K562 (cell line): ENCODE results near the gene NPR2. TPM values are rescaled to one million over a fixed set of nuclear protein-coding genes. Genes with fewer than 3 reads are reported as not detected.

Experiments used
- ATAC-seq: fragments of 200-7000 bp; cut with Tn5 transposase; 3 replicates; pipeline ENCODE4 v1.9.1; 2020; ENCODE audit warnings: moderate library complexity
- BruUV-seq: library from RNA; stranded (reverse); fragments of 400-500 nt; replicated peaks from 2 replicates; lab custom pipeline; 2021; lab: Mats Ljungman, UMichigan
- CTCF ChIA-PET: fragments of 300-600 bp; formaldehyde crosslinking; extraction: SDS; loops from one replicate; lab custom pipeline; 2021; ENCODE audit warnings: low intra/inter-chr PET ratio; lab: Yijun Ruan, JAX
- POLR2A ChIA-PET: fragments of 300-600, 350-650 bp; sonication (Branson Sonifier 250); formaldehyde crosslinking; extraction: SDS; loops from one replicate; lab custom pipeline; 2021; ENCODE audit warnings: antibody characterized with exemption, inconsistent platforms; lab: Yijun Ruan, JAX
- DNase-seq, 4 experiments: peaks; one replicate each; pipeline versions ENCODE4 v3.0.0 to v3.0.0-alpha.2; 2011 to 2018; ENCODE audit warnings: low spot score in 3 of 4, mixed read lengths in 3 of 4; ENCODE audit errors: extremely low read depth in 1 of 4
- FAIRE-seq: peaks from 2 replicates; lab custom pipeline; 2011; peaks lifted over from hg19 to GRCh38; lab: Jason Lieb, UNC
- H2AFZ ChIP-seq: 2 replicates; pipeline ENCODE4 v1.6.0; 2011; ENCODE audit warnings: low read depth, low read length, control low read depth, inconsistent platforms
- H3K27ac ChIP-seq: fragments of 200-600 bp; 3 replicates; pipeline ENCODE4 v1.8.0; 2011; ENCODE audit warnings: low read depth, mild to moderate bottlenecking, control low read depth, inconsistent platforms, low read length, moderate library complexity, mixed read lengths; ENCODE audit errors: extremely low read depth
- H3K27me3 ChIP-seq, 2 experiments: fragments of 300-600 bp in 1 of 2; 2 replicates in 1 of 2; 3 replicates in 1 of 2; pipeline versions ENCODE4 v1.6.0 to v1.8.0; 2011; ENCODE audit warnings: inconsistent platforms in 2 of 2, low read length in 2 of 2, mild to moderate bottlenecking in 1 of 2, mixed read lengths in 1 of 2, moderate library complexity in 1 of 2; ENCODE audit not compliant: control insufficient read depth in 2 of 2, insufficient read depth in 2 of 2
- H3K36me3 ChIP-seq: fragments of 300-600 bp; 3 replicates; pipeline ENCODE4 v1.8.0; 2011; ENCODE audit warnings: mild to moderate bottlenecking, low read length, inconsistent platforms; ENCODE audit not compliant: control insufficient read depth, insufficient read depth
- H3K4me1 ChIP-seq, 2 experiments: fragments of 200-600 bp in 1 of 2; replicated peaks in 1 of 2; 2 replicates in 1 of 2; 3 replicates in 1 of 2; pipeline versions ENCODE4 v1.5.1 to v1.8.0; 2011; ENCODE audit warnings: inconsistent platforms in 2 of 2, low read length in 2 of 2, mild to moderate bottlenecking in 1 of 2, mixed read lengths in 1 of 2, moderate library complexity in 1 of 2; ENCODE audit not compliant: control insufficient read depth in 2 of 2, insufficient read depth in 2 of 2
- H3K4me2 ChIP-seq: 2 replicates; pipeline ENCODE4 v1.6.1; 2011; ENCODE audit warnings: low read length, control low read depth, inconsistent platforms, mixed read lengths; ENCODE audit not compliant: insufficient read depth
- H3K4me3 ChIP-seq: fragments of 200-600 bp; sonication (generic), shearing (Covaris generic); 2 replicates; pipeline ENCODE4 v1.5.1; 2016; ENCODE audit warnings: control low read depth, inconsistent platforms
- H3K79me2 ChIP-seq: fragments of 200-600 bp; 3 replicates; pipeline ENCODE4 v1.8.0; 2011; ENCODE audit warnings: low read length, inconsistent platforms; ENCODE audit not compliant: control insufficient read depth, insufficient read depth
- H3K9ac ChIP-seq, 2 experiments: 2 replicates each; pipeline versions ENCODE4 v1.6.0 to v1.6.1; 2011; ENCODE audit warnings: low read depth in 2 of 2, low read length in 2 of 2, control low read depth in 1 of 2, inconsistent platforms in 1 of 2, mild to moderate bottlenecking in 1 of 2, mixed read lengths in 1 of 2; ENCODE audit not compliant: insufficient read depth in 1 of 2
- H3K9me1 ChIP-seq: one replicate; pipeline ENCODE4 v1.6.0; 2011; ENCODE audit warnings: inconsistent platforms, mild to moderate bottlenecking, low read length, moderate library complexity; ENCODE audit not compliant: control insufficient read depth, insufficient read depth
- H3K9me3 ChIP-seq: replicated peaks from 2 replicates; pipeline ENCODE4 v1.5.1; 2011; ENCODE audit warnings: low read depth, low read length, inconsistent platforms; ENCODE audit not compliant: control insufficient read depth, insufficient read depth
- H4K20me1 ChIP-seq: replicated peaks from 2 replicates; pipeline ENCODE4 v1.6.1; 2011; ENCODE audit warnings: low read length, inconsistent platforms, mixed read lengths; ENCODE audit not compliant: control insufficient read depth, insufficient read depth
- GTF2F1 ChIP-seq: IDR thresholded peaks from 2 replicates; pipeline ENCODE4 v1.6.1; 2011; ENCODE audit warnings: low read depth, low read length, improper control_type of control experiment
- HDAC3 ChIP-seq: fragments of 450-650 bp; IDR thresholded peaks from 2 replicates; pipeline ENCODE4 v1.6.1; 2018; ENCODE audit warnings: borderline replicate concordance, mild to moderate bottlenecking, moderate library complexity; ENCODE audit not compliant: partially characterized antibody
- NELFE ChIP-seq: IDR thresholded peaks from 2 replicates; pipeline ENCODE4 v1.6.1; 2011; ENCODE audit warnings: mild to moderate bottlenecking; ENCODE audit not compliant: insufficient read depth, insufficient read length
- NFYB ChIP-seq: IDR thresholded peaks from 2 replicates; pipeline ENCODE4 v1.6.1; 2011; ENCODE audit warnings: mild to moderate bottlenecking, moderate library complexity; ENCODE audit not compliant: insufficient read length; ENCODE audit errors: extremely low read depth
- PHF20 ChIP-seq: fragments of 450-650 bp; IDR thresholded peaks from 2 replicates; pipeline ENCODE4 v1.6.1; 2018; ENCODE audit not compliant: partially characterized antibody
- PHF8 ChIP-seq: fragments of 200-600 bp; sonication (generic); IDR thresholded peaks from 2 replicates; pipeline ENCODE4 v1.6.1; 2012; ENCODE audit warnings: mixed run types, mild to moderate bottlenecking, inconsistent platforms, low read length, moderate library complexity, borderline replicate concordance
- PTRF ChIP-seq: fragments of 450-650 bp; IDR thresholded peaks from 2 replicates; pipeline ENCODE4 v1.6.1; 2016; ENCODE audit warnings: mild to moderate bottlenecking, missing genetic modification characterization, missing compliant biosample characterization
- RBFOX2 ChIP-seq: fragments of 200-400 bp; formaldehyde crosslinking; IDR thresholded peaks from 2 replicates; pipeline ENCODE4 v1.6.1; 2017; ENCODE audit warnings: low read depth, mild to moderate bottlenecking, low read length, moderate library complexity
- SAFB ChIP-seq: fragments of 200-400 bp; formaldehyde crosslinking; IDR thresholded peaks from 2 replicates; pipeline ENCODE4 v1.6.1; 2017; ENCODE audit warnings: low read depth, low read length, borderline replicate concordance
- STAT5B ChIP-seq: fragments of 250-450 bp; sonication (Bioruptor Pico); IDR thresholded peaks from 2 replicates; pipeline ENCODE4 v1.8.0; 2021; ENCODE audit warnings: mild to moderate bottlenecking, inconsistent platforms
- TAF15 ChIP-seq: fragments of 200-400 bp; formaldehyde crosslinking; IDR thresholded peaks from 2 replicates; pipeline ENCODE4 v1.6.1; 2017; ENCODE audit warnings: mild to moderate bottlenecking, low read depth, low read length, moderate library complexity
- ZC3H8 ChIP-seq: fragments of 450-650 bp; IDR thresholded peaks from 2 replicates; pipeline ENCODE4 v1.6.1; 2017
- ZNF274 ChIP-seq: IDR thresholded peaks from 2 replicates; pipeline ENCODE4 v1.6.1; 2011; ENCODE audit warnings: low read depth, mild to moderate bottlenecking, low read length, moderate library complexity, borderline replicate concordance
- ZNF766 ChIP-seq: fragments of 200-800 bp; sonication (Bioruptor generic); conservative IDR thresholded peaks from 2 replicates; pipeline ENCODE4 v1.6.1; 2016; ENCODE audit warnings: missing genetic modification characterization, missing compliant biosample characterization
- WGBS: fragments of 100-300 bp; shearing (Covaris generic); methylation state at CpG from one replicate; pipeline ENCODE4 v1.1.6; 2016; ENCODE audit warnings: low coverage, mixed read lengths; ENCODE audit not compliant: insufficient coverage; ENCODE audit errors: missing lambda C conversion rate; 5-methylcytosine and 5-hydroxymethylcytosine counted together
- in situ Hi-C: fragments of 300-500 bp; cut with MboI; formaldehyde crosslinking; loops from 4 replicates; pipeline ENCODE4 v1.15.0; 2018; ENCODE audit warnings: inconsistent platforms, mixed read lengths
- intact Hi-C: fragments of 100-400 bp; cut with micrococcal nuclease; formaldehyde crosslinking; loops from 2 replicates; pipeline ENCODE4 v1.14.2; 2022
- polyA plus RNA-seq, 8 experiments: library from polyadenylated mRNA; depleted of rRNA in 4 of 8; stranded (reverse) in 5 of 8; unstranded in 3 of 8; fragments of >200 nt; fragmentation: Nextera tagmentation in 2 of 8; fragmentation: Illumina TruSeq in 1 of 8; extraction: Ambion mirVana in 2 of 8; extraction: Trizol in 1 of 8; gene quantifications; 2 replicates each; pipeline versions ENCODE4 v1.2.1 to v1.2.3, GENCODE V29; 2011 to 2014; ENCODE audit warnings: inconsistent platforms in 1 of 8, missing spikeins in 1 of 8
- total RNA-seq, 7 experiments: library from RNA; depleted of rRNA in 6 of 7; stranded (reverse); fragments of >200 nt in 6 of 7; fragmentation: Illumina TruSeq in 2 of 7; extraction: Trizol in 2 of 7; gene quantifications; 2 replicates each; pipeline versions ENCODE4 v1.2.1 to v1.2.3, GENCODE V29; 2011 to 2021; ENCODE audit warnings: low replicate concordance in 1 of 7
- TF ChIP-seq, protein P1 (sequence below), 3 experiments: IDR thresholded peaks in 2 of 3; conservative IDR thresholded peaks in 1 of 3; 2 replicates each; pipeline ENCODE4 v1.5.1; 2011 to 2012; ENCODE audit warnings: low read length in 3 of 3, mild to moderate bottlenecking in 3 of 3, control low read depth in 2 of 3, improper control_type of control experiment in 1 of 3, inconsistent platforms in 1 of 3, low read depth in 1 of 3, mixed read lengths in 1 of 3, moderate library complexity in 1 of 3; ENCODE audit not compliant: insufficient read depth in 2 of 3
- TF ChIP-seq, protein P2 (sequence below), 2 experiments: fragments of 150-350 bp in 1 of 2; IDR thresholded peaks; 2 replicates each; pipeline ENCODE4 v1.6.1; 2012 to 2016; ENCODE audit warnings: low read depth in 2 of 2, low read length in 2 of 2, mild to moderate bottlenecking in 1 of 2, moderate library complexity in 1 of 2

NPR2 gene
- total and polyA plus RNA-seq, 9 of the 15 experiments (the other 6 are each of a cell fraction or from before 2014, with no cell fraction given): 2.4 to 12.9 (median 6.0) TPM

DNA sequence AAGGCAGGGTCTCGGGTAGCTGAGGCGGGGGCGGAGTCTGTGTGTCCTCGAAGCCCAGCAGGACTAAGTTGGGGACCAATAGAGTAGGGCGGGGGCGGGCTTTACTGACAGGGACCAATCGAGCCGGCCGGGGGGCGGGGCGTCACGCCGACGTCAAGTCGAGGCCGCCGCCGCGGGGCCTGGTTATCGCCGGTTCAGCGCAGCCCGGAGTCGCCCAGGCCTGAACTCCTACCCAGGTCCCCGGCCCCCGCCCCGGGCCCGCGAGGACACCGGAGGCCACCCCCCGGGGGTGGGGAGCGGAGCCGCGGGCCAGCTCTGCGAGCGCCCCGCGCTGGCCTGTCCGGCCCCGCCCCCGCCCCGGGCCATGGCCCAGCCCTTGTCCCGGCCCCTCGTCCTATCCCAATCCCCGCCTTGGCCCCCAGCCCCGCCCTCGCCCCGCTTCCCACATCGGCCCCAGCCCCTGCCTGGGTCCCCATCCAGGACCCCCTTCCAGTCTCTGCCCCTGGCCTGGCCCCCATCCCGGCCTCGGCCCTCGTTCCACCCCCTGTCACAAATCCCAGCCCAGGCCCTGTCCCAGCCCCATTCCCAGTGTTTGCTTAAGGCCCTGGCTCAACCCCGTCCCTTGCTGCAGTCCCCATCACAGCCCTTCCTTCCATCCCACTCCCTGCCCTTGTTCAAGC, 37.8 kb downstream of the NPR2 start, which contains the start of gene TMEM8B:
Gene TMEM8B, plus strand, starts transcription at position 145 of the 680 bp plus-strand sequence. Its CDS starts 220 bp downstream, at position 365.
- Histone ChIP-seq H3K4me3 (peak within 1 kb of the TSS; percentile 59), H3K9me3 (no peaks in the 10 kb centered on the region), H4K20me1 (no peaks in the 10 kb centered on the region), H3K27ac (peak within 1 kb of the TSS; percentile 59), H3K79me2 (no peaks in the 10 kb centered on the region), H3K4me1 (peaks cover 0 to 12% of the 10 kb centered on the region in 2 experiments; a peak in 3 of 5 replicates), H3K36me3 (no peaks in the 10 kb centered on the region), H2AFZ (peak within 1 kb of the TSS; percentile 99), H3K9me1 (no peaks in the 10 kb centered on the region), H3K4me2 (peak within 1 kb of the TSS; percentile 86), H3K27me3 (no peaks in the 10 kb centered on the region), H3K9ac (peak within 1 kb of the TSS; percentile 59 to 91)
- POLR2A ChIA-PET: interaction anchor here (1.1 kb wide), 1 partner anchor 8 kb away, joined by 4 read pairs; no protein-coding TSS in a partner anchor
- in situ Hi-C loops (no loop called here), intact Hi-C loops (no loop called here)
- no TSS peak for BruUV-seq
- FAIRE-seq: peak; percentile 67
- peak; percentile 89 to 94 (median 90) for DNase-seq
- no CpG with 5 or more reads among the region's 53 CpGs for WGBS
- peak; percentile 95 for ATAC-seq
- CTCF ChIA-PET: interaction anchor here (0.6 kb wide), 1 partner anchor 19 kb away, joined by 3 read pairs; no protein-coding TSS in a partner anchor
- peak; percentile 82 for TF ChIP-seq NFYB
- TF ChIP-seq STAT5B: no peak
- peak; percentile 50; the same call in 1 of the 2 replicates for TF ChIP-seq RBFOX2
- TF ChIP-seq GTF2F1: no peak
- no peak for TF ChIP-seq NELFE
- TF ChIP-seq, protein P1, sequence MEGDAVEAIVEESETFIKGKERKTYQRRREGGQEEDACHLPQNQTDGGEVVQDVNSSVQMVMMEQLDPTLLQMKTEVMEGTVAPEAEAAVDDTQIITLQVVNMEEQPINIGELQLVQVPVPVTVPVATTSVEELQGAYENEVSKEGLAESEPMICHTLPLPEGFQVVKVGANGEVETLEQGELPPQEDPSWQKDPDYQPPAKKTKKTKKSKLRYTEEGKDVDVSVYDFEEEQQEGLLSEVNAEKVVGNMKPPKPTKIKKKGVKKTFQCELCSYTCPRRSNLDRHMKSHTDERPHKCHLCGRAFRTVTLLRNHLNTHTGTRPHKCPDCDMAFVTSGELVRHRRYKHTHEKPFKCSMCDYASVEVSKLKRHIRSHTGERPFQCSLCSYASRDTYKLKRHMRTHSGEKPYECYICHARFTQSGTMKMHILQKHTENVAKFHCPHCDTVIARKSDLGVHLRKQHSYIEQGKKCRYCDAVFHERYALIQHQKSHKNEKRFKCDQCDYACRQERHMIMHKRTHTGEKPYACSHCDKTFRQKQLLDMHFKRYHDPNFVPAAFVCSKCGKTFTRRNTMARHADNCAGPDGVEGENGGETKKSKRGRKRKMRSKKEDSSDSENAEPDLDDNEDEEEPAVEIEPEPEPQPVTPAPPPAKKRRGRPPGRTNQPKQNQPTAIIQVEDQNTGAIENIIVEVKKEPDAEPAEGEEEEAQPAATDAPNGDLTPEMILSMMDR (IDR thresholded peaks at IDR 0.05 in 2 of 3, conservative IDR thresholded peaks at IDR 0.05 in 1 of 3; ENCODE audit: insufficient read depth in 2 of 3, low read depth in 1 of 3, low read length in 3 of 3): no peak
- TF ChIP-seq PHF8: peak; percentile 50; the same call in 1 of the 2 replicates
- TF ChIP-seq SAFB: no peak
- TF ChIP-seq PTRF (tag): no peak
- no peak for TF ChIP-seq HDAC3
- TF ChIP-seq, protein P2, sequence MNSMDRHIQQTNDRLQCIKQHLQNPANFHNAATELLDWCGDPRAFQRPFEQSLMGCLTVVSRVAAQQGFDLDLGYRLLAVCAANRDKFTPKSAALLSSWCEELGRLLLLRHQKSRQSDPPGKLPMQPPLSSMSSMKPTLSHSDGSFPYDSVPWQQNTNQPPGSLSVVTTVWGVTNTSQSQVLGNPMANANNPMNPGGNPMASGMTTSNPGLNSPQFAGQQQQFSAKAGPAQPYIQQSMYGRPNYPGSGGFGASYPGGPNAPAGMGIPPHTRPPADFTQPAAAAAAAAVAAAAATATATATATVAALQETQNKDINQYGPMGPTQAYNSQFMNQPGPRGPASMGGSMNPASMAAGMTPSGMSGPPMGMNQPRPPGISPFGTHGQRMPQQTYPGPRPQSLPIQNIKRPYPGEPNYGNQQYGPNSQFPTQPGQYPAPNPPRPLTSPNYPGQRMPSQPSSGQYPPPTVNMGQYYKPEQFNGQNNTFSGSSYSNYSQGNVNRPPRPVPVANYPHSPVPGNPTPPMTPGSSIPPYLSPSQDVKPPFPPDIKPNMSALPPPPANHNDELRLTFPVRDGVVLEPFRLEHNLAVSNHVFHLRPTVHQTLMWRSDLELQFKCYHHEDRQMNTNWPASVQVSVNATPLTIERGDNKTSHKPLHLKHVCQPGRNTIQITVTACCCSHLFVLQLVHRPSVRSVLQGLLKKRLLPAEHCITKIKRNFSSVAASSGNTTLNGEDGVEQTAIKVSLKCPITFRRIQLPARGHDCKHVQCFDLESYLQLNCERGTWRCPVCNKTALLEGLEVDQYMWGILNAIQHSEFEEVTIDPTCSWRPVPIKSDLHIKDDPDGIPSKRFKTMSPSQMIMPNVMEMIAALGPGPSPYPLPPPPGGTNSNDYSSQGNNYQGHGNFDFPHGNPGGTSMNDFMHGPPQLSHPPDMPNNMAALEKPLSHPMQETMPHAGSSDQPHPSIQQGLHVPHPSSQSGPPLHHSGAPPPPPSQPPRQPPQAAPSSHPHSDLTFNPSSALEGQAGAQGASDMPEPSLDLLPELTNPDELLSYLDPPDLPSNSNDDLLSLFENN (IDR thresholded peaks at IDR 0.05; ENCODE audit: low read depth in 2 of 2, low read length in 2 of 2): no peak
- no peak for TF ChIP-seq PHF20
- no peak for TF ChIP-seq ZNF274
- TF ChIP-seq ZNF766 (CRISPR knock-in tag): no peak
- no peak for TF ChIP-seq TAF15
- TF ChIP-seq ZC3H8: no peak
